CD14-positive monocyte (primary cell): Measurements from ENCODE around the gene ACOT11. TPM values are rescaled to one million over a fixed set of nuclear protein-coding genes. Genes with fewer than 3 reads are reported as not detected.
A peak's percentile ranks its signal among the peaks of the same experiment; 100 is the strongest.

Experiments used
- DNase-seq, 3 donors: peaks; one replicate each; pipeline ENCODE4 v3.0.0-alpha.2; 2011 to 2022
- H2AFZ ChIP-seq: 2 replicates; pipeline ENCODE4 v1.6.0; 2012; ENCODE audit warnings: mild to moderate bottlenecking, low read depth, low read length, inconsistent platforms; ENCODE audit not compliant: insufficient read depth, poor library complexity, severe bottlenecking
- H3K27ac ChIP-seq, 2 donors: 1 replicate in 1 of 2; 2 replicates in 1 of 2; pipeline ENCODE4 v1.5.1; 2012 to 2013; ENCODE audit warnings: low read length in 2 of 2, control low read depth in 1 of 2, inconsistent platforms in 1 of 2, low read depth in 1 of 2, mild to moderate bottlenecking in 1 of 2
- H3K27me3 ChIP-seq, 2 donors: one replicate each; pipeline versions ENCODE4 v1.6.0 to v1.6.1; 2011 to 2013; ENCODE audit warnings: low read length in 2 of 2; ENCODE audit not compliant: control insufficient read depth in 2 of 2, insufficient read depth in 2 of 2
- H3K36me3 ChIP-seq, 2 donors: replicated peaks in 1 of 2; 1 replicate in 1 of 2; 2 replicates in 1 of 2; pipeline versions ENCODE4 v1.5.1 to v1.6.1; 2012 to 2013; ENCODE audit warnings: low read length in 2 of 2, control low read depth in 1 of 2, inconsistent platforms in 1 of 2, mild to moderate bottlenecking in 1 of 2; ENCODE audit not compliant: insufficient read depth in 2 of 2, control insufficient read depth in 1 of 2
- H3K4me1 ChIP-seq, 2 donors: 1 replicate in 1 of 2; 2 replicates in 1 of 2; pipeline versions ENCODE4 v1.5.1 to v1.6.1; 2012 to 2013; ENCODE audit warnings: low read length in 2 of 2, control low read depth in 1 of 2, inconsistent platforms in 1 of 2, mild to moderate bottlenecking in 1 of 2, moderate library complexity in 1 of 2; ENCODE audit not compliant: insufficient read depth in 2 of 2, control insufficient read depth in 1 of 2
- H3K4me2 ChIP-seq: replicated peaks from 2 replicates; pipeline ENCODE3; 2012; ENCODE audit warnings: low read length, moderate library complexity, mild to moderate bottlenecking; ENCODE audit not compliant: poor library complexity, severe bottlenecking; ENCODE audit errors: extremely low read depth
- H3K4me3 ChIP-seq, 3 experiments: fragments of 200-600 bp in 1 of 3; sonication (generic) in 1 of 3; replicated peaks in 1 of 3; 1 replicate in 2 of 3; 2 replicates in 1 of 3; pipeline ENCODE4 v1.5.1; 2011 to 2013; ENCODE audit warnings: low read length in 3 of 3, mild to moderate bottlenecking in 3 of 3, control low read depth in 2 of 3, low read depth in 2 of 3, inconsistent platforms in 1 of 3, moderate library complexity in 1 of 3
- H3K79me2 ChIP-seq: 2 replicates; pipeline ENCODE4 v1.6.0; 2012; ENCODE audit warnings: mild to moderate bottlenecking, control low read depth, inconsistent platforms, low read length, moderate library complexity; ENCODE audit not compliant: insufficient read depth
- H3K9ac ChIP-seq: 2 replicates; pipeline ENCODE4 v1.6.0; 2017; ENCODE audit warnings: low read length, mild to moderate bottlenecking; ENCODE audit not compliant: insufficient read depth, poor library complexity, severe bottlenecking
- H3K9me3 ChIP-seq, 2 donors: replicated peaks in 1 of 2; 1 replicate in 1 of 2; 2 replicates in 1 of 2; pipeline versions ENCODE4 v1.5.1 to v1.6.1; 2012 to 2013; ENCODE audit warnings: low read length in 2 of 2, control low read depth in 1 of 2; ENCODE audit not compliant: control insufficient read depth in 1 of 2, insufficient read depth in 1 of 2
- H4K20me1 ChIP-seq: 2 replicates; pipeline ENCODE4 v1.6.0; 2012; ENCODE audit warnings: mild to moderate bottlenecking, low read length, control low read depth, moderate library complexity; ENCODE audit not compliant: insufficient read depth
- H3K27ac Mint-ChIP-seq, 7 donors: one replicate each; pipeline ENCODE4 v1.8.0; 2020; ENCODE audit warnings: mild to moderate bottlenecking in 7 of 7, mixed read lengths in 7 of 7, moderate library complexity in 6 of 7, inconsistent platforms in 2 of 7
- H3K27me3 Mint-ChIP-seq, 3 donors: one replicate each; pipeline ENCODE4 v1.8.0; 2021 to 2022; ENCODE audit warnings: low read depth in 3 of 3, mild to moderate bottlenecking in 3 of 3, mixed read lengths in 3 of 3, moderate library complexity in 3 of 3, inconsistent platforms in 1 of 3
- H3K36me3 Mint-ChIP-seq, 2 donors: one replicate each; pipeline ENCODE4 v1.8.0; 2020; ENCODE audit warnings: mixed read lengths in 2 of 2, inconsistent platforms in 1 of 2, mild to moderate bottlenecking in 1 of 2
- H3K4me1 Mint-ChIP-seq: one replicate; pipeline ENCODE4 v1.8.0; 2020; ENCODE audit warnings: mild to moderate bottlenecking, mixed read lengths
- H3K4me3 Mint-ChIP-seq, 2 donors: one replicate each; pipeline ENCODE4 v1.8.0; 2020; ENCODE audit warnings: mild to moderate bottlenecking in 2 of 2, mixed read lengths in 2 of 2, moderate library complexity in 1 of 2
- H3K9me3 Mint-ChIP-seq, 7 donors: one replicate each; pipeline ENCODE4 v1.8.0; 2020 to 2022; ENCODE audit warnings: mixed read lengths in 7 of 7, mild to moderate bottlenecking in 6 of 7, moderate library complexity in 6 of 7, inconsistent platforms in 2 of 7
- CTCF ChIP-seq: fragments of 200-600 bp; IDR thresholded peaks from one replicate; pipeline ENCODE4 v1.8.0; 2022; ENCODE audit warnings: antibody characterized with exemption, mild to moderate bottlenecking
- WGBS: methylation state at CpG from one replicate; pipeline ENCODE4 v1.1.5; 2013; ENCODE audit warnings: missing lambda C conversion rate; ENCODE audit not compliant: insufficient coverage; 5-methylcytosine and 5-hydroxymethylcytosine counted together
- intact Hi-C, 2 donors: fragments of 100-400 bp; cut with micrococcal nuclease; formaldehyde crosslinking; loops; one replicate each; pipeline versions ENCODE4 v1.15.0 to v1.15.1; 2023
- polyA plus RNA-seq, 3 donors: library from polyadenylated mRNA; depleted of rRNA in 1 of 3; unstranded in 2 of 3; stranded (reverse) in 1 of 3; fragments of 300-500 nt in 2 of 3; fragments of >200 nt in 1 of 3; fragmentation: Illumina TruSeq in 2 of 3; gene quantifications; 1 replicate in 2 of 3; 2 replicates in 1 of 3; pipeline ENCODE4 v1.2.3, GENCODE V29; 2012 to 2021

The ACOT11 gene
- polyA plus RNA-seq, 3 donors, result 0.18 to 2.1 (median 0.79) TPM

- Mint-ChIP-seq H3K9me3 (peaks cover 0 to 2% (median 0%) of the 10 kb centered on the region in 7 donors), H3K4me3 (no peak overlapping the region), H3K4me1 (peaks cover 2% of the 10 kb centered on the region), H3K27ac (peak overlapping the region in 2 of 7 donors; percentile 29 to 48), H3K36me3 (no peaks in the 10 kb centered on the region), H3K27me3 (peaks cover 0 to 2% (median 1%) of the 10 kb centered on the region in 3 donors)
- H3K27ac ChIP-seq, result no peak overlapping the region
- H3K9me3 ChIP-seq, result no peaks in the 10 kb centered on the region
- no peaks in the 10 kb centered on the region for H3K79me2 ChIP-seq
- no peaks in the 10 kb centered on the region for H4K20me1 ChIP-seq
- H2AFZ ChIP-seq, result no peak overlapping the region
- H3K36me3 ChIP-seq, result no peaks in the 10 kb centered on the region
- H3K4me3 ChIP-seq, result no peak overlapping the region
- no peak for TF ChIP-seq CTCF
- no peaks in the 10 kb centered on the region for H3K4me1 ChIP-seq
- DNase-seq, result peak in 2 of 3 donors; percentile 2 to 48
- H3K4me2 ChIP-seq, result no peak overlapping the region
- WGBS, result 83% methylated on average over 11 of the region's 13 CpGs
- H3K9ac ChIP-seq, result no peak overlapping the region
- H3K27me3 ChIP-seq, result no peaks in the 10 kb centered on the region
- intact Hi-C loops, result no loop called here
Measured at GRCh38 chr1:54615531-54616279, 67.7 kb downstream of the ACOT11 start.

GRCh38 chr1:54619749-54620148 lies 71.7 kb downstream of the ACOT11 start:
- Mint-ChIP-seq H3K4me1 (peaks cover 2% of the 10 kb centered on the region), H3K27me3 (peaks cover 2 to 4% (median 3%) of the 10 kb centered on the region in 3 donors), H3K9me3 (peaks cover 0 to 3% (median 0%) of the 10 kb centered on the region in 7 donors), H3K27ac (peak overlapping the region in 2 of 7 donors; percentile 3 to 60), H3K4me3 (no peak overlapping the region), H3K36me3 (no peaks in the 10 kb centered on the region)
- Histone ChIP-seq H3K4me1 (no peaks in the 10 kb centered on the region), H4K20me1 (no peaks in the 10 kb centered on the region), H3K9ac (no peak overlapping the region), H3K4me2 (no peak overlapping the region), H3K36me3 (no peaks in the 10 kb centered on the region), H3K27ac (no peak overlapping the region), H3K79me2 (no peaks in the 10 kb centered on the region), H3K4me3 (no peak overlapping the region), H3K27me3 (no peaks in the 10 kb centered on the region), H3K9me3 (no peaks in the 10 kb centered on the region), H2AFZ (no peak overlapping the region)
- no peak for TF ChIP-seq CTCF
- WGBS, result 89% methylated on average over 8 of the region's 8 CpGs
- intact Hi-C loops, result no loop called here
- DNase-seq, result no peak
